GM23338 (cell line): ENCODE results near the gene GRM4. TPM values are rescaled to one million over a fixed set of nuclear protein-coding genes. Genes with fewer than 3 reads are reported as not detected.

ENCODE experiments used
- ATAC-seq: fragments of 200-7000 bp; cut with Tn5 transposase; 3 replicates; pipeline ENCODE4 v1.9.1; 2020
- DNase-seq: peaks from one replicate; pipeline ENCODE4 v3.0.0-alpha.2; 2015; ENCODE audit warnings: low spot score
- H2AFZ ChIP-seq: fragments of 200-600 bp; sonication (generic); 2 replicates; pipeline ENCODE4 v1.8.0; 2016; ENCODE audit warnings: antibody characterized with exemption, mild to moderate bottlenecking, moderate library complexity
- H3F3A ChIP-seq: fragments of 200-600 bp; sonication (generic); replicated peaks from 2 replicates; pipeline ENCODE4 v1.8.0; 2017; ENCODE audit warnings: antibody characterized with exemption, mixed run types, low read depth
- H3K27ac ChIP-seq: fragments of 200-600 bp; sonication (generic); 2 replicates; pipeline ENCODE4 v1.6.1; 2016; ENCODE audit warnings: low read depth
- H3K27me3 ChIP-seq: fragments of 200-600 bp; sonication (generic); 2 replicates; pipeline ENCODE4 v1.8.0; 2016; ENCODE audit warnings: mild to moderate bottlenecking, mixed run types, moderate library complexity; ENCODE audit not compliant: insufficient read depth
- H3K36me3 ChIP-seq: fragments of 200-600 bp; sonication (generic); 2 replicates; pipeline ENCODE4 v1.8.0; 2016; ENCODE audit warnings: mild to moderate bottlenecking; ENCODE audit not compliant: insufficient read depth
- H3K4me1 ChIP-seq: fragments of 200-600 bp; sonication (generic); 2 replicates; pipeline ENCODE4 v1.8.0; 2016; ENCODE audit warnings: mild to moderate bottlenecking, moderate library complexity; ENCODE audit not compliant: insufficient read depth
- H3K4me2 ChIP-seq: fragments of 200-600 bp; sonication (generic); 2 replicates; pipeline ENCODE4 v1.7.1; 2017; ENCODE audit warnings: mixed run types
- H3K4me3 ChIP-seq: fragments of 200-600 bp; sonication (generic); 2 replicates; pipeline ENCODE4 v1.6.1; 2016; ENCODE audit warnings: mixed run types
- H3K79me2 ChIP-seq: fragments of 200-600 bp; sonication (generic); replicated peaks from 2 replicates; pipeline ENCODE4 v1.8.0; 2017; ENCODE audit warnings: mild to moderate bottlenecking; ENCODE audit not compliant: insufficient read depth
- H3K9me2 ChIP-seq: fragments of 200-600 bp; sonication (generic); 2 replicates; pipeline ENCODE4 v1.8.0; 2017; ENCODE audit not compliant: insufficient read depth
- H4K20me1 ChIP-seq: fragments of 200-600 bp; sonication (generic); replicated peaks from 2 replicates; pipeline ENCODE4 v1.8.0; 2017; ENCODE audit warnings: mild to moderate bottlenecking; ENCODE audit not compliant: insufficient read depth
- H3K27ac Mint-ChIP-seq: 2 replicates; pipeline ENCODE4 v1.8.0; 2020; ENCODE audit warnings: inconsistent platforms, mild to moderate bottlenecking, moderate library complexity, mixed read lengths
- H3K27me3 Mint-ChIP-seq: 3 replicates; pipeline ENCODE4 v1.8.0; 2022; ENCODE audit warnings: low read depth, mild to moderate bottlenecking, moderate library complexity, mixed read lengths, inconsistent platforms; ENCODE audit not compliant: insufficient read depth, poor library complexity
- H3K36me3 Mint-ChIP-seq: 3 replicates; pipeline ENCODE4 v1.8.0; 2021; ENCODE audit warnings: low read depth, mild to moderate bottlenecking, inconsistent platforms, moderate library complexity, mixed read lengths
- H3K4me1 Mint-ChIP-seq: 3 replicates; pipeline ENCODE4 v1.8.0; 2020; ENCODE audit warnings: mild to moderate bottlenecking, inconsistent platforms, mixed read lengths
- H3K4me3 Mint-ChIP-seq: 3 replicates; pipeline ENCODE4 v1.8.0; 2021; ENCODE audit warnings: moderate library complexity, mild to moderate bottlenecking, inconsistent platforms, mixed read lengths
- H3K9me3 Mint-ChIP-seq: 3 replicates; pipeline ENCODE4 v1.8.0; 2020; ENCODE audit warnings: moderate library complexity, mild to moderate bottlenecking, inconsistent platforms, mixed read lengths
- CTCF ChIP-seq, 2 experiments: fragments of 200-600 bp in 1 of 2; sonication (generic) in 1 of 2; conservative IDR thresholded peaks; 2 replicates each; pipeline versions ENCODE4 v1.5.1 to v1.6.1; 2016 to 2017; ENCODE audit warnings: antibody characterized with exemption in 2 of 2, low read depth in 2 of 2, mild to moderate bottlenecking in 2 of 2, moderate library complexity in 1 of 2
- ETS1 ChIP-seq: IDR thresholded peaks from 2 replicates; pipeline ENCODE4 v1.6.1; 2016; ENCODE audit warnings: antibody characterized with exemption
- EZH2phosphoT487 ChIP-seq: fragments of 200-600 bp; sonication (generic); IDR thresholded peaks from one replicate; pipeline ENCODE4 v1.8.1; 2018; ENCODE audit warnings: antibody characterized with exemption; ENCODE audit not compliant: unreplicated experiment
- JUNB ChIP-seq: IDR thresholded peaks from one replicate; pipeline ENCODE4 v1.6.1; 2016; ENCODE audit warnings: antibody characterized with exemption; ENCODE audit not compliant: unreplicated experiment
- NANOG ChIP-seq: IDR thresholded peaks from 2 replicates; pipeline ENCODE4 v1.6.1; 2016; ENCODE audit warnings: antibody characterized with exemption, borderline replicate concordance
- POLR2AphosphoS5 ChIP-seq: IDR thresholded peaks from 2 replicates; pipeline ENCODE4 v1.6.1; 2016; ENCODE audit warnings: antibody characterized with exemption, low read depth
- REST ChIP-seq: IDR thresholded peaks from one replicate; pipeline ENCODE4 v1.6.1; 2018; ENCODE audit warnings: antibody characterized with exemption; ENCODE audit not compliant: unreplicated experiment
- ZNF114 ChIP-seq: fragments of 250-450 bp; sonication (Bioruptor Pico); IDR thresholded peaks from 2 replicates; pipeline ENCODE4 v1.5.0; 2020; ENCODE audit warnings: mild to moderate bottlenecking, moderate library complexity
- ZNF331 ChIP-seq: fragments of 250-450 bp; sonication (Bioruptor Pico); IDR thresholded peaks from 2 replicates; pipeline ENCODE4 v1.5.0; 2020; ENCODE audit warnings: low read depth, mild to moderate bottlenecking, moderate library complexity
- ZNF462 ChIP-seq: fragments of 250-450 bp; sonication (Bioruptor Pico); IDR thresholded peaks from 2 replicates; pipeline ENCODE4 v1.5.0; 2020; ENCODE audit warnings: mild to moderate bottlenecking, moderate library complexity
- polyA plus RNA-seq: library from polyadenylated mRNA; unstranded; fragments of >200 nt; fragmentation: Nextera tagmentation; extraction: Ambion mirVana; gene quantifications from 2 replicates; pipeline ENCODE4 v1.2.1, GENCODE V29; 2016
- total RNA-seq: library from RNA; depleted of rRNA; stranded (reverse); fragments of >200 nt; shearing (Covaris generic); gene quantifications from 2 replicates; pipeline ENCODE4 v1.2.3, GENCODE V29; 2014

Gene GRM4
- total and polyA plus RNA-seq, 2 experiments from 2014 or later: 7.0 to 30.6 TPM

GRCh38 chr6:33985313-33985751, 160.6 kb downstream of the GRM4 start (continued):
- no peak for TF ChIP-seq ZNF462 (CRISPR knock-in tag)
- no peak for TF ChIP-seq ZNF114 (CRISPR knock-in tag)
- no peak for TF ChIP-seq NANOG

GRCh38 chr6:33984466-33985312, 161.2 kb downstream of the GRM4 start:
- Mint-ChIP-seq H3K4me3 (no peak overlapping the region), H3K36me3 (0 out of 3 replicates have a peak, but pooled peaks cover 3% of the 10 kb centered on the region), H3K9me3 (peaks cover 9% of the 10 kb centered on the region), H3K27ac (no peak overlapping the region), H3K27me3 (peaks cover 23% of the 10 kb centered on the region), H3K4me1 (peaks cover 17% of the 10 kb centered on the region)
- no peak for DNase-seq
- Histone ChIP-seq H4K20me1 (no peaks in the 10 kb centered on the region), H3K9me2 (no peaks in the 10 kb centered on the region), H3K27ac (no peak overlapping the region), H3K4me3 (no peak overlapping the region), H3K27me3 (no peaks in the 10 kb centered on the region), H3F3A (no peaks in the 10 kb centered on the region), H3K36me3 (no peaks in the 10 kb centered on the region), H2AFZ (0 out of 2 replicates have a peak overlapping the region, but pooled peaks have one; percentile 5), H3K79me2 (no peaks in the 10 kb centered on the region), H3K4me2 (no peak overlapping the region), H3K4me1 (no peaks in the 10 kb centered on the region; the same call in 1 of the 2 replicates)
- ATAC-seq: peak; percentile 34; the same call in 2 of the 3 replicates
- TF ChIP-seq POLR2AphosphoS5 (no peak), ETS1 (no peak), CTCF (conservative IDR thresholded peaks at IDR 0.05; ENCODE audit: low read depth in 2 of 2) (no peak), EZH2phosphoT487 (no peak), JUNB (no peak), NANOG (no peak), ZNF114 (CRISPR knock-in tag) (no peak), REST (no peak), ZNF331 (CRISPR knock-in tag) (no peak)
